Endodermal cell (in vitro differentiated cells): ENCODE data around the gene RGS19. TPM values are rescaled to one million over a fixed set of nuclear protein-coding genes. Genes with fewer than 3 reads are reported as not detected.
A peak's percentile ranks its signal among the peaks of the same experiment; 100 is the strongest.

Experiments
- DNase-seq: peaks from one replicate; pipeline ENCODE4 v3.0.0-alpha.2; 2017
- H3K27ac ChIP-seq: 2 replicates; pipeline ENCODE4 v1.5.1; 2013; ENCODE audit warnings: mild to moderate bottlenecking, low read depth, low read length, moderate library complexity
- H3K27me3 ChIP-seq: 2 replicates; pipeline ENCODE4 v1.6.1; 2013; ENCODE audit warnings: mild to moderate bottlenecking, low read length, moderate library complexity; ENCODE audit not compliant: insufficient read depth, control insufficient read depth, poor library complexity, severe bottlenecking
- H3K36me3 ChIP-seq: 2 replicates; pipeline ENCODE4 v1.7.0; 2013; ENCODE audit warnings: mild to moderate bottlenecking, low read length, moderate library complexity; ENCODE audit not compliant: control insufficient read depth, insufficient read depth
- H3K4me1 ChIP-seq: one replicate; pipeline ENCODE4 v1.7.0; 2013; ENCODE audit warnings: low read length; ENCODE audit not compliant: control insufficient read depth, insufficient read depth
- H3K4me3 ChIP-seq: 2 replicates; pipeline ENCODE4 v1.5.1; 2013; ENCODE audit warnings: mild to moderate bottlenecking, low read length, moderate library complexity
- H3K9ac ChIP-seq: 2 replicates; pipeline ENCODE4 v1.6.1; 2013; ENCODE audit warnings: mild to moderate bottlenecking, low read length, moderate library complexity; ENCODE audit not compliant: poor library complexity, severe bottlenecking; ENCODE audit errors: extremely low read depth
- H3K9me3 ChIP-seq: 2 replicates; pipeline ENCODE4 v1.6.1; 2013; ENCODE audit warnings: mild to moderate bottlenecking, low read length, moderate library complexity; ENCODE audit not compliant: control insufficient read depth
- H3K27ac Mint-ChIP-seq: 2 replicates; pipeline ENCODE4 v1.8.0; 2020; ENCODE audit warnings: mixed read lengths
- H3K27me3 Mint-ChIP-seq: 2 replicates; pipeline ENCODE4 v1.8.0; 2021; ENCODE audit warnings: mild to moderate bottlenecking, mixed read lengths; ENCODE audit not compliant: insufficient read depth
- H3K36me3 Mint-ChIP-seq: 2 replicates; pipeline ENCODE4 v1.8.0; 2020; ENCODE audit warnings: low read depth, mixed read lengths
- H3K4me1 Mint-ChIP-seq: 2 replicates; pipeline ENCODE4 v1.8.0; 2020; ENCODE audit warnings: mixed read lengths
- H3K4me3 Mint-ChIP-seq: 2 replicates; pipeline ENCODE4 v1.8.0; 2020; ENCODE audit warnings: mild to moderate bottlenecking, moderate library complexity, mixed read lengths
- H3K9me3 Mint-ChIP-seq: 2 replicates; pipeline ENCODE4 v1.8.0; 2020; ENCODE audit warnings: mild to moderate bottlenecking, mixed read lengths
- WGBS, 2 experiments: methylation state at CpG; one replicate each; pipeline versions ENCODE4 v1.1.5 to v1.1.7; 2013; ENCODE audit warnings: missing lambda C conversion rate in 2 of 2, mixed read lengths in 1 of 2; ENCODE audit not compliant: insufficient coverage in 1 of 2, insufficient read length in 1 of 2; 5-methylcytosine and 5-hydroxymethylcytosine counted together
- total RNA-seq, 2 donors: library from RNA; stranded (reverse); fragmentation: NEBNext Ultra II Directional in 1 of 2; extraction: Animal tissue kit (Norgen Biotek cat#: 25700) in 1 of 2; gene quantifications; 2 replicates in 1 of 2; 3 replicates in 1 of 2; pipeline ENCODE4 v1.2.1, GENCODE V29; 2021
- TF ChIP-seq, protein P1 (sequence below): fragments of 200-600 bp; sonication (generic); conservative IDR thresholded peaks from 2 replicates; pipeline ENCODE4 v1.5.0; 2021; ENCODE audit warnings: antibody characterized with exemption, mild to moderate bottlenecking

Gene RGS19
- total RNA-seq, 2 donors from 2014 or later: 14.6 to 15.8 TPM

DNA sequence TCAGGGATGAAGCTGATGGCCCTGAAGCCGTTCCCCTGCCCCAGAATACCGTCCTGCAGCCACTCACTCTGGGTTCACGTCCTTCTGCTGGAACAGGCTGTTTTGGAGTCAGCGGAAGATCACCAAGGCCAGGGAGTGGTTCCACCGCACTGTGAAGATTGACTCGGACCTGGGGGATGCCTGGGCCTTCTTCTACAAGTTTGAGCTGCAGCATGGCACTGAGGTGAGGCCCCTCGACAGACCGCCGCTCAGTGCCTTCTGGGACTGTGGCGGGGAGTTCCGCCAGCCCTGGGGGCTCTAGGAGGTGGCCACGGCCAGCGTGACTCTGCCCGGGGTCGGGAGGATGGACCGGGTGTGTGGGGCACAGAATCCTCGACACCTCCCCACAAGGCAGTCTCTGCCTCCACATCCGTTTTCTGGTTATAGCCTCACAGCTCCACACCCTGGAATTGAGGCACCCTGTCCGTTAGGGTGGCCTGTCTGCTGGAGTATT is 47.5 kb downstream of the RGS19 start:
- H3K4me3 Mint-ChIP-seq: no peak overlapping the region
- TF ChIP-seq, protein P1, sequence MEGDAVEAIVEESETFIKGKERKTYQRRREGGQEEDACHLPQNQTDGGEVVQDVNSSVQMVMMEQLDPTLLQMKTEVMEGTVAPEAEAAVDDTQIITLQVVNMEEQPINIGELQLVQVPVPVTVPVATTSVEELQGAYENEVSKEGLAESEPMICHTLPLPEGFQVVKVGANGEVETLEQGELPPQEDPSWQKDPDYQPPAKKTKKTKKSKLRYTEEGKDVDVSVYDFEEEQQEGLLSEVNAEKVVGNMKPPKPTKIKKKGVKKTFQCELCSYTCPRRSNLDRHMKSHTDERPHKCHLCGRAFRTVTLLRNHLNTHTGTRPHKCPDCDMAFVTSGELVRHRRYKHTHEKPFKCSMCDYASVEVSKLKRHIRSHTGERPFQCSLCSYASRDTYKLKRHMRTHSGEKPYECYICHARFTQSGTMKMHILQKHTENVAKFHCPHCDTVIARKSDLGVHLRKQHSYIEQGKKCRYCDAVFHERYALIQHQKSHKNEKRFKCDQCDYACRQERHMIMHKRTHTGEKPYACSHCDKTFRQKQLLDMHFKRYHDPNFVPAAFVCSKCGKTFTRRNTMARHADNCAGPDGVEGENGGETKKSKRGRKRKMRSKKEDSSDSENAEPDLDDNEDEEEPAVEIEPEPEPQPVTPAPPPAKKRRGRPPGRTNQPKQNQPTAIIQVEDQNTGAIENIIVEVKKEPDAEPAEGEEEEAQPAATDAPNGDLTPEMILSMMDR: no peak
- no peaks in the 10 kb centered on the region for H3K9me3 ChIP-seq
- DNase-seq: no peak
- peaks cover 53% of the 10 kb centered on the region for H3K36me3 Mint-ChIP-seq
- peaks cover 30% of the 10 kb centered on the region for H3K4me1 Mint-ChIP-seq
- no peak overlapping the region for H3K4me3 ChIP-seq
- H3K27ac ChIP-seq: no peak overlapping the region
- H3K27ac Mint-ChIP-seq: no peak overlapping the region
- H3K36me3 ChIP-seq: peaks cover 35% of the 10 kb centered on the region
- H3K9ac ChIP-seq: no peak overlapping the region
- WGBS, 2 experiments: 95% methylated on average over 12 to 19 of the region's 19 CpGs
- peaks cover 1% of the 10 kb centered on the region for H3K27me3 Mint-ChIP-seq
- no peaks in the 10 kb centered on the region for H3K9me3 Mint-ChIP-seq
- no peaks in the 10 kb centered on the region for H3K27me3 ChIP-seq
- peaks cover 22% of the 10 kb centered on the region for H3K4me1 ChIP-seq

DNA sequence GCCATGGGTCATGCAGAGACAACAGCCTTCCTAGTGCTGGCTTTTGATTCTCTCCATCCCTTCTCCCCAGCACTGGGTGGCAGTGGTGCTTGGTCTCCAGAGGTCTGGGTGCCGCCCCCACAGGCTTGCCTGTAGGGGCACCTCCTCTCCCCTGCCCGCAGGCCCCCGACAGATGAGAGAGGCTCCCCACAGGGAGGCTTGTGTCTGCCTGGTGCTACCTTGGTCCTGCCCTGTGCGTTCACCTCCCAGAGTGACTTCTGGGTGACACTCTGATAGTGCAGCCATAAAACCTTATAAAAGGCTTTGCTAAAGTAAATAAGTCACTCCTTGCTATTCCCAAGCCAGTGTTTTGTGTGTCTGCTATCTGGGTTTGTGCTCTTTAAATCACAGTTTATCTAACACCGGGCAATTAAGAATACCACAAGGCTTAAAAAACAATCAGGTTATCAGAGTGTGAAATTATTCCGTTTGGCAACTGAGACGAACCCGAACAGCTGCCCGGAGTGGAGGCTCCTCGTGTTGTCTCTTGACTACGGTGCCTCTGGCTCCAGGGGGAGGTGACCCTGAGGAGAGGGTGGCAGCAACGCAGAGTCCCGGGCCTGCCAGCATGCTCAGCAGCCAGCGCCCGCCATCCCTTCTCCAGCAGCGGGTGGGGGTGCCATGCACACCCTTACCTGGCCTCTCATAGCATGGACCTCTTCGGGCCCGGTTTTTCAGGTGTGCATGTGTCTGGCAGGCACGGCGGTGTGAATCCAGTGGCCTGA is 48.8 kb downstream of the RGS19 start:
- Mint-ChIP-seq H3K9me3 (no peaks in the 10 kb centered on the region), H3K4me1 (peaks cover 22% of the 10 kb centered on the region), H3K27me3 (peaks cover 1% of the 10 kb centered on the region), H3K4me3 (no peak overlapping the region), H3K27ac (peak overlapping the region; percentile 39), H3K36me3 (peaks cover 65% of the 10 kb centered on the region)
- H3K27ac ChIP-seq: no peak overlapping the region
- H3K9me3 ChIP-seq: no peaks in the 10 kb centered on the region
- H3K4me3 ChIP-seq: no peak overlapping the region
- 76 to 85% methylated on average over 18 to 20 of the region's 20 CpGs for WGBS, 2 experiments
- DNase-seq: no peak
- no peak overlapping the region for H3K9ac ChIP-seq
- H3K36me3 ChIP-seq: peaks cover 40% of the 10 kb centered on the region
- peaks cover 15% of the 10 kb centered on the region for H3K4me1 ChIP-seq
- no peaks in the 10 kb centered on the region for H3K27me3 ChIP-seq
- TF ChIP-seq, protein P1: no peak

DNA sequence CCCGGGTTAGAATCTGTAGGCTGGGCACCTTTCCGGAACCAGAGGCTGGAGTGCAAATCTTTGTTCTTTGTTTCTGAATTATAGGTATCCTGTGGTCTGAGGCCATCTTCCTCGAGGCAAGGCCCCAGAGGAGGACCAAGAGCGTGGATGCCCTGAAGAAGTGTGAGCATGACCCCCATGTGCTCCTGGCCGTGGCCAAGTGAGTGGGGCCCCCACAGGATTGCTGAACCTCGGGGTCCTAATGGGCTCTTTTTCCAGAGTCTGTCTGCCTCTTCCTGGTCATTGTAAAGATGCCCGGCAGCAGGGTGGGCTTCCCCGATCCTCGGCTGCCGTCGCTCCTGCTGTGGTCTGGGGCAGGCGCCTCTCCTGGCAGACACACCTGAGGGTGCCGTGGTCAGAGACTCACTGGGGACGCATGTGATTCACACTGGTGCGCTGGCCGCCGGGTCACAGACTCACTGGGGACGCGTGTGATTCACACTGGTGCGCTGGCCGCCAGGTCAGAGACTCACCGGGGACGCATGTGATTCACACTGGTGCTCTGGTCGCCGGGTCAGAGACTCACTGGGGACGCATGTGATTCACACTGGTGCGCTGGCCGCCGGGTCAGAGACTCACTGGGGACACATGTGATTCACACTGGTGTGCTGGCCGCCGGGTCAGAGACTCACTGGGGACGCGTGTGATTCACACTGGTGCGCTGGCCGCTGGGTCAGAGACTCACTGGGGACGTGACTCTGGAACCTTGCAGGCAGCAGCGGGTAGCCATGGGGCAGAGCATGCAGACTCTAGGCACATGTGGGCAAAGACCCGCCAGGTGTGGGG is 49.8 kb downstream of the RGS19 start:
- peaks cover 9% of the 10 kb centered on the region for H3K4me1 ChIP-seq
- H3K4me3 ChIP-seq: no peak overlapping the region
- WGBS, 2 experiments: 96 to 99% methylated on average over 35 to 38 of the region's 38 CpGs
- H3K4me1 Mint-ChIP-seq: peaks cover 17% of the 10 kb centered on the region
- no peak overlapping the region for H3K4me3 Mint-ChIP-seq
- no peak for DNase-seq
- no peak overlapping the region for H3K27ac ChIP-seq
- H3K9me3 ChIP-seq: no peaks in the 10 kb centered on the region
- peaks cover 50% of the 10 kb centered on the region for H3K36me3 ChIP-seq
- H3K27me3 Mint-ChIP-seq: peaks cover 1% of the 10 kb centered on the region
- TF ChIP-seq, protein P1: no peak
- peaks cover 73% of the 10 kb centered on the region for H3K36me3 Mint-ChIP-seq
- H3K27me3 ChIP-seq: no peaks in the 10 kb centered on the region
- H3K9me3 Mint-ChIP-seq: no peaks in the 10 kb centered on the region
- H3K9ac ChIP-seq: no peak overlapping the region
- H3K27ac Mint-ChIP-seq: no peak overlapping the region
